ENCODE data around the gene ABCG1.

DNA sequence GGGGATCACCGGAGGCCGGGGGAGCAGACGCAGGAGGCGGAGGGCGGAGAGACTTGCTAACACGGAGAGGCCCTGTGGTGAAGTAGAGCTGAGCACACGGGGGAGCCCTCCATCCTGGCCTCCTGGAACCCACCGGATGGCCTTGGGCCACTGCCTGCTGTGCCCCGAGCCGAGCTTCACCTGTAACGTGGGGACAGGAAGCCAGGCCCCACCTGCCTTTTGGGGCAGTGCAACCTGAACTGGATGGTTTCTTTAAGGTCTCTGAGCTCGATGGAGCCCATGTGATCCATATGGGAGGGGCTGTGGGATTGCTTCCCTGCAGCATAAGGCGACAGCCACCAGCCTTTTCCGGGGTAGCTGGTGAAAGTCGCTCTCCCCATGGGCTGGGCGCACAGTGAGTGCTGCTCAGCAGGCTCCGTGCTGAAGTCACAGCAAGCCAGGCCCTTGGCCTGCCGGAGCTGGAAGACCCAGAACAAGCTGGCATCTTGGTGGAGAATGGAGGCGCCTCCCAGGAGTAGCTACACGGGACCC, 60.5 kb downstream of the ABCG1 start:
- TF ChIP-seq POLR2AphosphoS5 (IDR thresholded peaks at IDR 0.05) (no peak), POLR2A (IDR thresholded peaks at IDR 0.05) (no peak)
- TF ChIP-seq, protein P1, sequence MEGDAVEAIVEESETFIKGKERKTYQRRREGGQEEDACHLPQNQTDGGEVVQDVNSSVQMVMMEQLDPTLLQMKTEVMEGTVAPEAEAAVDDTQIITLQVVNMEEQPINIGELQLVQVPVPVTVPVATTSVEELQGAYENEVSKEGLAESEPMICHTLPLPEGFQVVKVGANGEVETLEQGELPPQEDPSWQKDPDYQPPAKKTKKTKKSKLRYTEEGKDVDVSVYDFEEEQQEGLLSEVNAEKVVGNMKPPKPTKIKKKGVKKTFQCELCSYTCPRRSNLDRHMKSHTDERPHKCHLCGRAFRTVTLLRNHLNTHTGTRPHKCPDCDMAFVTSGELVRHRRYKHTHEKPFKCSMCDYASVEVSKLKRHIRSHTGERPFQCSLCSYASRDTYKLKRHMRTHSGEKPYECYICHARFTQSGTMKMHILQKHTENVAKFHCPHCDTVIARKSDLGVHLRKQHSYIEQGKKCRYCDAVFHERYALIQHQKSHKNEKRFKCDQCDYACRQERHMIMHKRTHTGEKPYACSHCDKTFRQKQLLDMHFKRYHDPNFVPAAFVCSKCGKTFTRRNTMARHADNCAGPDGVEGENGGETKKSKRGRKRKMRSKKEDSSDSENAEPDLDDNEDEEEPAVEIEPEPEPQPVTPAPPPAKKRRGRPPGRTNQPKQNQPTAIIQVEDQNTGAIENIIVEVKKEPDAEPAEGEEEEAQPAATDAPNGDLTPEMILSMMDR (IDR thresholded peaks at IDR 0.05): no peak
